ENCODE measurements around the gene MSL3B.

MSL3B gene

GRCh38 chr2:233853883-233854240 is 14.3 kb downstream of the MSL3B start:
- no peak for DNase-seq
- TF ChIP-seq POLR2A (IDR thresholded peaks at IDR 0.05), result no peak
- TF ChIP-seq CTCF (IDR thresholded peaks at IDR 0.05), result no peak
- Histone ChIP-seq H3K27ac (no peak overlapping the region), H3K36me3 (replicated peaks in 1 of 2) (no peaks in the 10 kb centered on the region), H3K4me3 (peak overlapping the region in 2 of 4 donors; percentile 53 to 67), H3K9me3 (replicated peaks in 1 of 3) (no peaks in the 10 kb centered on the region), H3K27me3 (no peaks in the 10 kb centered on the region), H3K4me1 (replicated peaks in 1 of 2) (peaks cover 0 to 10% of the 10 kb centered on the region in 2 donors)
- intact Hi-C loops (cut with DNase I), result no loop called here
- 0 to 2% (median 1%) methylated on average over 18 to 25 of the region's 25 CpGs for WGBS, 4 donors

GRCh38 chr2:233853353-233853752 is 14.8 kb downstream of the MSL3B start:
- H3K36me3 ChIP-seq (replicated peaks in 1 of 2), result no peaks in the 10 kb centered on the region
- no peak overlapping the region for H3K27ac ChIP-seq
- H3K9me3 ChIP-seq (replicated peaks in 1 of 3), result no peaks in the 10 kb centered on the region
- TF ChIP-seq POLR2A (IDR thresholded peaks at IDR 0.05) (no peak), CTCF (IDR thresholded peaks at IDR 0.05) (no peak)
- peaks cover 0 to 10% of the 10 kb centered on the region in 2 donors for H3K4me1 ChIP-seq (replicated peaks in 1 of 2)
- no peak for DNase-seq
- H3K27me3 ChIP-seq, result no peaks in the 10 kb centered on the region
- 40 to 58% (median 50%) methylated on average over 8 of the region's 8 CpGs for WGBS, 4 donors
- intact Hi-C loops (cut with DNase I), result no loop called here
- no peak overlapping the region for H3K4me3 ChIP-seq

GRCh38 chr2:233852056-233852455 is 16.1 kb downstream of the MSL3B start:
- Histone ChIP-seq H3K27me3 (no peaks in the 10 kb centered on the region), H3K36me3 (replicated peaks in 1 of 2) (no peaks in the 10 kb centered on the region), H3K4me3 (no peak overlapping the region), H3K4me1 (replicated peaks in 1 of 2) (peaks cover 0 to 10% of the 10 kb centered on the region in 2 donors), H3K27ac (no peak overlapping the region), H3K9me3 (replicated peaks in 1 of 3) (no peaks in the 10 kb centered on the region)
- 37 to 78% (median 50%) methylated on average over 3 of the region's 3 CpGs for WGBS, 4 donors
- intact Hi-C loops (cut with DNase I), result no loop called here
- DNase-seq, result no peak
- TF ChIP-seq POLR2A (IDR thresholded peaks at IDR 0.05), result no peak
- no peak for TF ChIP-seq CTCF (IDR thresholded peaks at IDR 0.05)

- intact Hi-C loops (cut with DNase I), result no loop called here
Observed at GRCh38 chr2:233851169-233851568, 17.0 kb downstream of the MSL3B start.

More at GRCh38 chr2:233851169-233851568, 17.0 kb downstream of the MSL3B start:
- no peak for TF ChIP-seq POLR2A (IDR thresholded peaks at IDR 0.05)
- TF ChIP-seq CTCF (IDR thresholded peaks at IDR 0.05), result no peak
- Histone ChIP-seq H3K4me1 (replicated peaks in 1 of 2) (peaks cover 0 to 10% of the 10 kb centered on the region in 2 donors), H3K36me3 (replicated peaks in 1 of 2) (no peaks in the 10 kb centered on the region), H3K9me3 (replicated peaks in 1 of 3) (no peaks in the 10 kb centered on the region), H3K27me3 (no peaks in the 10 kb centered on the region), H3K4me3 (no peak overlapping the region), H3K27ac (no peak overlapping the region)
- WGBS, 4 donors, result 96 to 97% (median 97%) methylated on average over 6 of the region's 6 CpGs
- no peak for DNase-seq

Measured in adrenal gland (tissue), 9 donors.